SJCRH30 (cell line): Measurements from ENCODE around the gene ZNF845. TPM values are rescaled to one million over a fixed set of nuclear protein-coding genes. Genes with fewer than 3 reads are reported as not detected.
"Not testable (repeated sequence)": the region's sequence is repeated elsewhere in the genome, so short reads cannot be mapped to it uniquely, and the experiment has no call there.

ENCODE experiments used
- DNase-seq, 2 experiments: peaks; one replicate each; pipeline ENCODE4 v3.0.0-alpha.2; 2015 to 2020
- H3K27ac ChIP-seq: fragments of 250-450 bp; sonication (Bioruptor Pico); 2 replicates; pipeline ENCODE4 v1.5.1; 2020; ENCODE audit warnings: mild to moderate bottlenecking, moderate library complexity
- H3K27me3 ChIP-seq: fragments of 250-450 bp; sonication (Bioruptor Pico); 2 replicates; pipeline ENCODE4 v1.5.1; 2020; ENCODE audit warnings: mild to moderate bottlenecking, moderate library complexity
- H3K36me3 ChIP-seq: fragments of 250-450 bp; sonication (Bioruptor Pico); 2 replicates; pipeline ENCODE4 v1.5.1; 2020; ENCODE audit warnings: mild to moderate bottlenecking, moderate library complexity
- H3K4me1 ChIP-seq: fragments of 250-450 bp; sonication (Bioruptor Pico); 2 replicates; pipeline ENCODE4 v1.5.1; 2020; ENCODE audit warnings: mild to moderate bottlenecking, moderate library complexity
- H3K4me3 ChIP-seq: fragments of 250-450 bp; sonication (Bioruptor Pico); 2 replicates; pipeline ENCODE4 v1.5.1; 2020; ENCODE audit warnings: mild to moderate bottlenecking, moderate library complexity
- H3K9me3 ChIP-seq: fragments of 250-450 bp; sonication (Bioruptor Pico); replicated peaks from 2 replicates; pipeline ENCODE4 v1.5.1; 2020; ENCODE audit warnings: mild to moderate bottlenecking, moderate library complexity
- total RNA-seq: library from RNA; depleted of rRNA; stranded (reverse); fragments of >200 nt; shearing (Covaris generic); gene quantifications from 2 replicates; pipeline ENCODE4 v1.2.3, GENCODE V29; 2014; rRNA removed

Gene ZNF845
- total RNA-seq, 1 experiment from 2014 or later: 13.6 TPM

DNA sequence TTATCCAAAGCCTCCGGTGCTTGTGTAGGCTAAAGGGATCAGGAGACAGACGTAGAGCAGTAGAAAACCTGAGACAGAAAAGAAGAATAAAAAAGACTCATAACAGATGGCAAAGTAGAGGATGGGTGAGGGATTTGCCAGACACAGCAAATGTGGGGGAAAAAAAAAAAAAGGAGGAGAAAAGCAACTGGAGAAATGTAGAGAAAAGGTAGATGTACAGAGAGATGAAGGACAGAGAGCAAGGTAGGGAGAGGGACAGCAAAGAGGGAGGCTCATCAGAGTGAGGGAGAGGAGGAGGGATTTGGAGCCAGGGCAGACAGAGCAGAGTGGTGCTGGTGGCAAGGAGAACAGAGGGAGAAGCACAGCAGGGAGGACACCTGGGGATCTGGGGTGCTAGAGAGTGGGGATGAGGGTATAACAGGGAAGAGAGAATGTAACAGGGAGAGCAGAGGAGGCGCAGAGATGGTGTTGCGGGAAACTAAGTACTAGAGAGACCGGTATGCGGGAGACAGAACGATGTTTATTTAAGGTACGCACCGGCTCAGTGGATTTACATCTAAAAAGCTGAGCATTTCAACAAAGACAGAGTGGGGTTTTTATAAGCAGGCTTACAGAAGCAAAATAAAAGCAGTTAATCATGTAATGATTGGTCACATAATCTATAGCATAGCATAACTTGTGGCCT, 62.4 kb downstream of the ZNF845 start:
- not testable (repeated sequence) for H3K9me3 ChIP-seq, H3K27me3 ChIP-seq, H3K4me1 ChIP-seq
- Histone ChIP-seq H3K4me3 (peak overlapping the region; percentile 82), H3K27ac (peak overlapping the region; percentile 60; the same call in 1 of the 2 replicates), H3K36me3 (peaks cover 27% of the 10 kb centered on the region)
- DNase-seq: peak in 1 of 2 experiments; percentile 5

DNA sequence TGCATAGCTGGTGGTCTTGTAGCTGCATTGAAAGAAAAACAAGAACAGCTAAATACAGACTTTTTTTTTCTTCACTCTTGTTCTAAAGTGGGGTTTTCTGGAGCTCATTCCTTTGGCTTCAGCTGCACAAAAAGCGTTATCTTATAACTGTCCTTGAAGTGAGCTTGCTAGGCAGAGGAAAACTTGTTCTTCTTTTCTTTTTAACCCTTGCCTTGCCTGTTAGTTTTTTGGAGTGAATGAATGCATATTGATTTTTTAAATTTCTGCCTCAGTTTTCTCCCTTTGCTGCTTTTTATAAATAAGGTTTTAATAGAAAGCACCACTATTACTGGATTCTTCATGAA, 62.9 kb downstream of the ZNF845 start:
- no peak for DNase-seq
- H3K27me3 ChIP-seq: no peaks in the 10 kb centered on the region
- H3K4me1 ChIP-seq: no peaks in the 10 kb centered on the region
- H3K4me3 ChIP-seq: peak overlapping the region; percentile 16
- no peaks in the 10 kb centered on the region for H3K9me3 ChIP-seq
- H3K36me3 ChIP-seq: peaks cover 29% of the 10 kb centered on the region
- H3K27ac ChIP-seq: no peak overlapping the region

DNA sequence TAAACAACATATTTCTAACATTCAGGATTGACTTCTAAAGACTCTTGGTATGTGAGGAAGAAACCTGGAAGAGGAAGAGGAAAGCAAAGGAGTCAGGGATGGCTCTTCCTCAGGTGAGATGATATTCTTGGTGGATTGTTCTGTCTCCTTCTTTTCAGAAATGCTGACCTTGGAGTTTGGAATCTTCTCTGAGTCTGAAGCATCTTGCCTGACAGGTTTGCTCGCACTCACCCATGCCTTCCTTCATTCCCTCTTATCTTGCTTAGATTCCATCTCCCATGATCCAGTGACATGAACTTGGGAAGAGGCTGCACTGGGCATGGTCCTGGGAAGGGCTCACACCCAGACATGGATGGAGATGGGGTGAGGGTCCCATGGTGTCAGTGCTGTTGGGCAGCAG, 64.4 kb downstream of the ZNF845 start:
- not testable (repeated sequence) for H3K4me1 ChIP-seq

More for the DNA sequence above, 64.4 kb downstream of the ZNF845 start:
- H3K27me3 ChIP-seq, H3K9me3 ChIP-seq, DNase-seq, H3K27ac ChIP-seq, H3K4me3 ChIP-seq: not testable (repeated sequence)
- peaks cover 34% of the 10 kb centered on the region for H3K36me3 ChIP-seq

Other genes with a start within 250 kb of the ZNF845 start
- 23.0 and 26.9 TPM in 2 replicates for gene ZNF160, start 230.3 kb upstream of the ZNF845 start, total RNA-seq
- gene ZNF415, start 200.8 kb upstream of the ZNF845 start, total RNA-seq: 9.0 and 10.6 TPM in 2 replicates
- gene ZNF347, start 174.7 kb upstream of the ZNF845 start, total RNA-seq: 15.5 and 17.5 TPM in 2 replicates
- 2.6 and 2.9 TPM in 2 replicates for gene ZNF665, start 140.4 kb upstream of the ZNF845 start, total RNA-seq
- gene ZNF677, start 78.9 kb upstream of the ZNF845 start, total RNA-seq: 12.1 and 13.1 TPM in 2 replicates
- not detected in 2 replicates for gene VN1R2, start 75.5 kb upstream of the ZNF845 start, total RNA-seq
- gene VN1R4, start 66.0 kb upstream of the ZNF845 start, total RNA-seq: not detected in 2 replicates
- 12.2 and 14.7 TPM in 2 replicates for gene ZNF525, start 32.0 kb downstream of the ZNF845 start, total RNA-seq
- gene ZNF765, start 61.4 kb downstream of the ZNF845 start, total RNA-seq: 14.3 and 15.4 TPM in 2 replicates
- gene ZNF761, start 98.2 kb downstream of the ZNF845 start, total RNA-seq: 15.7 and 15.8 TPM in 2 replicates
- 7.3 and 9.2 TPM in 2 replicates for gene ZNF813, start 134.0 kb downstream of the ZNF845 start, total RNA-seq
- 13.4 and 20.5 TPM in 2 replicates for gene ZNF331, start 204.4 kb downstream of the ZNF845 start, total RNA-seq